Neural progenitor cell (in vitro differentiated cells): ENCODE measurements around the gene OR6J1.

Experiments used
- EZH2 ChIP-seq: fragments of 200-600 bp; sonication (generic); IDR thresholded peaks from 2 replicates; pipeline ENCODE4 v1.6.1; 2017; ENCODE audit warnings: antibody characterized with exemption, mild to moderate bottlenecking, moderate library complexity
- TF ChIP-seq, protein P1 (sequence below): fragments of 200-600 bp; sonication (generic); IDR thresholded peaks from 2 replicates; pipeline ENCODE4 v1.5.1; 2017; ENCODE audit warnings: antibody characterized with exemption, mild to moderate bottlenecking

DNA sequence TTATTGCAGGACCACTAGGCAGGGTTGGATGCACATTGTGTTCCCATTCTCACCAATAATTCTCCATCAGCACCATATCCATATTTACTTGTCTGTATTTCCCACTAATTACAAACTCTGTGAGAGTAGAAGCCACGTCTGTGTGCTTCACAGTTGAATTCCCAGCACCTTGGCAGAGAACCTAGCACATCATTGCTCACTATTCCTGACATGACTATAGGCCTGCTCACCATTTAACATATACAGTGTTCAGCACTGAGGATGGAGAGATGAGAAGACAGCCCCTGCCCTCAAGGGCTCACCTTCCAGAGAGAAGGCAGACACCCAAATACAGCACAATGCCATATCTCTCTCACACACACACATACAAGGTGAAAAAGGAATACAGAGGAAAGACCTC is 60.2 kb downstream of the OR6J1 start:
- TF ChIP-seq, protein P1, sequence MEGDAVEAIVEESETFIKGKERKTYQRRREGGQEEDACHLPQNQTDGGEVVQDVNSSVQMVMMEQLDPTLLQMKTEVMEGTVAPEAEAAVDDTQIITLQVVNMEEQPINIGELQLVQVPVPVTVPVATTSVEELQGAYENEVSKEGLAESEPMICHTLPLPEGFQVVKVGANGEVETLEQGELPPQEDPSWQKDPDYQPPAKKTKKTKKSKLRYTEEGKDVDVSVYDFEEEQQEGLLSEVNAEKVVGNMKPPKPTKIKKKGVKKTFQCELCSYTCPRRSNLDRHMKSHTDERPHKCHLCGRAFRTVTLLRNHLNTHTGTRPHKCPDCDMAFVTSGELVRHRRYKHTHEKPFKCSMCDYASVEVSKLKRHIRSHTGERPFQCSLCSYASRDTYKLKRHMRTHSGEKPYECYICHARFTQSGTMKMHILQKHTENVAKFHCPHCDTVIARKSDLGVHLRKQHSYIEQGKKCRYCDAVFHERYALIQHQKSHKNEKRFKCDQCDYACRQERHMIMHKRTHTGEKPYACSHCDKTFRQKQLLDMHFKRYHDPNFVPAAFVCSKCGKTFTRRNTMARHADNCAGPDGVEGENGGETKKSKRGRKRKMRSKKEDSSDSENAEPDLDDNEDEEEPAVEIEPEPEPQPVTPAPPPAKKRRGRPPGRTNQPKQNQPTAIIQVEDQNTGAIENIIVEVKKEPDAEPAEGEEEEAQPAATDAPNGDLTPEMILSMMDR = no peak
- TF ChIP-seq EZH2 = no peak
